DMS114 treated with DMSO at 0.1 percent for 48 hours (cell line): Measurements from ENCODE around the gene RASGRP3.
"Not testable (repeated sequence)": the region's sequence is repeated elsewhere in the genome, so short reads cannot be mapped to it uniquely, and the experiment has no call there.

Experiments
- DNase-seq: peaks from one replicate; lab custom pipeline; 2025; ENCODE audit not compliant: unreplicated experiment; lab: John Stamatoyannopoulos, UW

The RASGRP3 gene

GRCh38 chr2:33457556-33458247 is 18.7 kb upstream of the RASGRP3 start:
- no peak for DNase-seq

- DNase-seq = no peak
Observed at GRCh38 chr2:33458248-33458819, 18.1 kb upstream of the RASGRP3 start.

DNA sequence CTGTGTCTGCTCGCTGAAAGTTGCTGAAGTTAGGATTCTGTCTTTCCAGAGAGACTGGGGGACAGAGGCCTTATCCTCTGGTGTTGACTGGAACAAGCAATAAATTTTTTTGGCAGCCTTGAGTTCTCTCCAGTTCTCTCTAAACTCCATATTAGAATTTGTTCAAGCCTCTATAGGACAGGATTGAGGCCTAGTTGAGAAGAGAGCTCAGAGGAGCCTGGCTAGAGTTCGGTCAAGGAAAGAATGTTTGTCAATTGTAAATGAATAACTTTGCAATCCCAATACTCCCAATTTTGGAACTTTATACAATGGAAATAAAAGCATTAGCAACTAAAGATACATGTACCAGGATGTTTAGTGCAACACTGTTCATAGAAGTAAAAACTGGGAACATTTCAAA is 16.7 kb upstream of the RASGRP3 start:
- no peak for DNase-seq

DNA sequence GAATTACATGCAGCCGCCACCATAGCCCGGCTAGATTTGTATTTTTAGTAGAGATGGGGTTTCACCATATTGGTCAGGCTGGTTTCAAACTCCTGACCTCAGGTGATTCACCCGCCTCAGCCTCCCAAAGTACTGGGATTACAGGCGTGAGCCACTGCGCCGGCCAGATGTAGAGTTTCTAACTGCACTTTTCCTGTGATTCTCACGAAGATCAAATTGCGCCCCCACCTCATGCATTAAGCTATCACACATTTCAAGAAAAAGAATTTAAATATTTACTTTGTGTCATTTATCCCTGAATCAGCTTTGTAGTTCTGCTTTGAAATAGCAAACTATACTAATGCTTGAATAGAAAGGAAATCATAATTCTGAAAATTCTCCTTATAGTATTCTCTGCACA is 13.9 kb upstream of the RASGRP3 start:
- DNase-seq = not testable (repeated sequence)

GRCh38 chr2:33467413-33467812 is 9.0 kb upstream of the RASGRP3 start:
- DNase-seq = no peak

GRCh38 chr2:33469238-33469637 is 7.2 kb upstream of the RASGRP3 start:
- no peak for DNase-seq

- DNase-seq = peak; percentile 37
Observed at GRCh38 chr2:33475224-33476130, 972 bp upstream of the RASGRP3 start.

- DNase-seq = no peak
Observed at GRCh38 chr2:33476793-33477190, 343 bp downstream of the RASGRP3 start.

DNA sequence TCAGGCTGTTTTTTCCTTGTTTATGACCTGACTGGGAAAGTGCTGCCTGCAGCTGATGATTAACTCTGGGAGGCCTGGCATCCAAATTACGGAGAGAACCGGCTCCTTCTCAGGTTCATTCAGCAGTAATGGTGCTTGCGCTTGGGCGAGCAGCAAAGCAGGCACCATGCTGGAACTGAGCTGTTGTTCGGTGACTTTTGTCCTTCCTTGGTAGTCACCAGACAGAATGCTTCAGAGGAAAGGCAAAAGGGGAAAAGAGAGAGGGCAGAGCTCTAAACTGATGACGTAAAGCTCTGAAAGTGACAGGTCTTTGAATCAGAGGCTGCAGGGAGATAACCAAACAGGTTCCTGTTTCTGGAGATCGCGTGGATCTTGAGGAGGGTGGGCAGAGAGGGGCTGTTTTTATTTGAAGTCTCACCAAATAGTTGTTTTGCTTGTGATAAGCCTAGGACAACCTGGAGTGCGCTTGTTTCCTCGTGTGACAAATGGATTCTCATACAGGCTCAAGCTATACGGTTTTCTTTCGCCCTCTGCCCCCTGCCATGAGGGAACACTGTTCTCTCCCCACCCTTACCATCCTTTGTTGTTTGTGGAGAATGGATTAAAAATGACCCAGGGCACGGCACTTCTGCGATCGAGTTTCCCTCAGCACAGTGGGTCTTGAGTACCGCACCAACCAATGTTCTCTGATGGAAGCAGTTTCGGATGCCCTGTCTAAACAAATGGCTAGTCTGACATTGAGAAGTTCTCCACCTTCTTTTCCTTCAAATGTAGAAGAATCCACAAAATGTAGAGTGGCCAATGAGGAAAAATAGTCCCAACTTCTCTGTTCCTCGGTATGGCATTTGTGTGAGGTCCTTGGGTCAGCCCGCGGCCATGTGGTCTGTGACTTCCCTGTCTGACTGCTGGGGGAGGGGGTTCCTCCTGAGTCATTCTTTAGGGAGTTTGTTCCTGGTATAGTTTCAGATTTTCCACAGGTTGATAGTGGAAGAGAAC is 1.3 kb downstream of the RASGRP3 start:
- DNase-seq = no peak

DNA sequence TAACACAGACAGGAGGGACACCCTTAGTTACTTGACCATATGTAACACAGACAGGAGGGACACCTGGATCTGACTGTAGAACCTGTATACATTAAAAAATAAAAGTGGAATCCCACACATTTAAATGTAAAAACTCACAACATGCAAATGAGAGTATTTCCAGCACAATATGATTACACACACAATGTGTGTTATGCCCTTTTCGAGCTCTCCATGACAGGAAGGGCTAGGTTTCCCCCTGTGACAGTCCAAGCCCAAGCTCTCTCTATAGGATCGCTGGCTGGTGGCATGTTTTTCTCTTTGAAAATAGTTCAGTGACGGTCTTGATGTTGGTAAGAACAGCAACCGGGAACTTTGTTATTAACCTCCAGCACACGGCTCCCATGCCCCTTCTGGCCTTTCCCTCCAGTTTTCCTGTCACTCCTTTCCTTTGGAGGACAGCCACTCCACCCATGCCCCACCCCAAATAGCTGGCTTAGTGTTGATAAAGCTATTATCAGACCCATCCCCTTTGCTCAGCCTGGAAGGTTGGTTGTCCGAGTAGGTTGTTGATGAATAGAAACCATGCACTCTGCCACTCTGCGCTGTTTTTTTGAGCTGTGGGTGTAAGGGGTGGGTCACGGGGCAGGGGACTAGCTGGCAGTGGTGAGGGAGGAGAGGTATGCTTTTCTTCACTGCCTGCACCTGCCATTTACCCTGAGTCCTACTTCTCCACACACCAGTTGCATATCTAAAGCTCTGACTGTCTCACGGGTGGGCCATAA is 2.7 kb downstream of the RASGRP3 start:
- no peak for DNase-seq

GRCh38 chr2:33482518-33482917 is 6.1 kb downstream of the RASGRP3 start:
- DNase-seq = no peak

DNA sequence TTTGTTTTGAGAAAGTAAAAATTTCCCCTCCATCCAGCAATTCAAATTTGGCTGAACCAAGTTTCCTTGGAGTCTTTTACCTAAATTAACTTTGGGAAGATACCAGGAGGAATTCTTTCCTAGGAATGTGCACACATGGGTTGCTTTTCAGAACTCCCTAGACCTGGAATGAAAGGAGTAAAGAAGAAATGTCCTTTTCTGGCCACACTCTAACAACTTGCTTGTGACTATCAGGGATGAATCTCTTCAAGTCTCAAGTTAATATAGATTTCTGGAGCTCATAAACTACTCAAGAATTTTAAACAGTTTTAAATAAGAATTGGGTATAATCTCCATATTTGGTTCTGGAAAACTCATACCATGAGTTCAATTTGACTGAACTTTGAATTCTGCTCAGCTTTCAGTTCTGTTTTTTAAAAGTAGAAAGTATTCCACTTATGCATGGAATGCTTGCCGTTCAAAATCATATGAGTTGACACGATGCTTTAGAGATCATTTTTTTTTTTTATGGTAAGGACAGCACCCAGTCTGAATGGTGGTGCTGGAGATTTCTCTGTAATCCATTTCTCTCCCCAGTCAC is 7.7 kb downstream of the RASGRP3 start:
- no peak for DNase-seq

GRCh38 chr2:33485051-33485450 is 8.6 kb downstream of the RASGRP3 start:
- DNase-seq = no peak

- no peak for DNase-seq
Observed at GRCh38 chr2:33486544-33486943, 10.1 kb downstream of the RASGRP3 start.

GRCh38 chr2:33488178-33488690 is 11.8 kb downstream of the RASGRP3 start:
- DNase-seq = no peak

DNA sequence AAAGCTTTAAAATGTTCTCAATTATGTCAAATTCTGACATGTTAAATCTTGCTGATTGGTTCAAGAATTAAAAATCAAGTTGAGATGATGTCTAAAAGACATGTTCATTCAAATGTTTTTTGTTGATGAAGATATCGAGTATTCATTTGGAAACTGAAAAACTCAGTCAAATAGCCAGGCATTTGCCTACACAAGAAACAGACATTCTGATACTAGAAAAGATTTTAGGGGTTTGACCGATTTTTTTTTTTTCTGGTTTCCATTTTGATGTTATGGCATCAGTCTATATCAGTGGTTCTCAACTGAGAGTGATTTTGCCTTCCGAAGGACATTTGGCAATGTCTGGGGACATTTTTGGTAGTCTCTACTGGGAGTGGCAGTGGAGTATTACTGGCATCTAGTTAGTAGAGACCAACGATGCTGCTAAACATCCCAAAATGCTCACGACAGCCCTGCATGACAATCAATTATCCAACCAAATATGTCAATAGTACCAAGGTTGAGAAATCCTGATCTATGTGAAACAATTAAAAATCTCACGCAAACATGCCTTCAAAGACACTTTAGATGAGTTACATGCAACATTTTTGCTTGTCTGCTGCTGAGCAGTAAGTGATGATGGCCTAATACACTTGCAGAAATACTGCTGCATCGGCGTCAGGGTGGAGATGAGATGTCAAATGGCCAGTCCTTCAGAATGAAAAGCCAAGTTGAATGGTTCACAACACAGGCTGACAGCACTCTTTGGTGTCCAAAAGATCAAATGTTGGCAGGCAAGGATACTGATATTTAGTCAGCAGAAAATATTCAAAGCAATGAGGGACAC is 12.5 kb downstream of the RASGRP3 start:
- DNase-seq = no peak

DNA sequence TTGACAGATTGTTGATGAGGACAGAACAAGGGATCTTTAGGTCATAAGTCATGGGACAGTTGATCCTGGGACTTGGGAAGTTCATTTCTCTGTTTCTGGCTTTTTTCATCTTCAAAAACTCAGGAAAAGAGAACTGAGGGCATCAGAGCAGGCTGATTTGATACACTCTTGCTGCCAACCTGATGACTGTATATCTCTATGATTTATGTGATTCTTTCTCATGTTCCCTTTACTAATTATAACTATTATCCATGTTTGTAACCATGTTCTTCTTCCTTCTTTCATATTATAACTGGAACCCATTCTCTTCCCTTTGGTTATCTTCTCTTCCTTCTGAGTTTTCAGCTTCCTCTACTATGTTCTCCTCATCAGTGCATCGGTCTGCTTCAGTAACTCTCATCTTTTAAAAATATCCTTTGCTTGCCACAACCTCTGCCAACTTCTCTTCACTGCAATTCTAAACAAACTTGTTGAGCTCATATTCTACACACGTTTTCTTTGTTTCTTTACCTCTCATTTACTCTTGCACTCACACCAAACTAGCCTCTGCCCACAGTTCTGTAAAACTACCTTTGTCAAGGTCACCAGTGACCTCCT is 13.5 kb downstream of the RASGRP3 start:
- DNase-seq = no peak

GRCh38 chr2:33491441-33492084 is 15.1 kb downstream of the RASGRP3 start:
- DNase-seq = no peak
